HG03045 (cell line): Measurements from ENCODE around the gene ACP4.

Experiments
- ATAC-seq: cut with Tn5 transposase; IDR thresholded peaks from one replicate; pipeline ENCODE4 v1.9.1; 2021; ENCODE audit warnings: mild to moderate bottlenecking, moderate library complexity; ENCODE audit not compliant: unreplicated experiment

Gene ACP4

DNA sequence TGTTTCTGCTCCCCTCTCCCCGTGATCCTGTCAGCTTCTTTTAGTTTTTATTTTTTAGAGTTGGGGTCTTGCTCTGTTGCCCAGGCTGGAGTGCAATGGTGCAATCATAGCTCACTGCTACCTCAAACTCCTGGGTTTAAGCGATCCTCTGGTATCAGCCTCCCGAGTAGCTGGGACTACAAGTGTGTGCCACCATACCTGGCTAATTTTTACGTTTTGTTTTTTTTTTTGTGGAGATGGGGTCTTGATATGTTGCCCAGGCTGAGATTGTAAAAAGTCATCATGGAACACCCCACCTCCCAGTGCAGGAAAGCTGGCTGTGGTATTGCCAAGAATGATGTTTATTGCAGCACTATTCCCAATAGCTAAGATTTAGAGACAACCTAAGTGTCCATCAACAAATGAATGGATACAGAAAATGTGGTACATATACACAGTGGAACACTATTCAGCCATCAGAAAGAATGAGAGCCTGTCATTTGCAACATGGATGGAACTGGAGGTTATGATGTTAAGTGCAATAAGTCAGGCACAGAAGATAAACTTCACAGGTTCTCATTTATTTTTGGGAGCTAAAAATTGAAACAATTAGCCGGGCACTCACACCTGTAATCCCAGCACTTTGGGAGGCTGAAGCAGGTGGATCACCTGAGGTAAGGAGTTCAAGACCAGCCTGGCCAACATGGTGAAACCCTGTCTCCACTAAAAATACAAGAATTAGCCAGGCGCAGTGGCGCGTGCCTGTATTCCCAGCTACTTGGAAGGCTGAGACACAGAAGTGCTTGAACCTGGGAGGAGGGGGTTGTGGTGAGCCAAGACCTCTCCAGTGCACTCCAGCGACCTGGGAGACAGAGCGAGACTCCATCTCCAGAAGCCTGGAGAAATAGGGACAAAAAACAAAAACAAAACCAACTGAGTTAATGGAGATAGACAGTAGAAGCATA lies 49.8 kb downstream of the ACP4 start:
- no peak for ATAC-seq

DNA sequence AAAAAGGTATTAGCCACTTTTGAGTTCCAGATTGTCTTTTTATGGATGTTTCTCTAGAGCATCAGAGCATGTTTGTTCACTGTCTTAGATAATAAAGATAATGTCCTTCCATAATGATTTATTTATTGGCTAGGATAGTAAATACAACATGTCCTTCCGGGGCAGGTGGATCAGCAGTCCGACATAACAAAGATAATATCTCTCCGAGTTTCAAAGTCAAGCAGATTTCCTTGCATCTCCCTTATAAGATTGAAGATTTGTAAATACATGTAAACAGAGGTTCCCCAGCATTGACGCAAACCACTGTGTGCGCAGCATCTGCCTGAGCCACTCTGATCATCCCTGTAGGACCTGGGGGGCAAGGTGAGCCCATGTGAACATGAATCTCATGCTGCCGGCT lies 51.9 kb downstream of the ACP4 start:
- ATAC-seq = no peak

DNA sequence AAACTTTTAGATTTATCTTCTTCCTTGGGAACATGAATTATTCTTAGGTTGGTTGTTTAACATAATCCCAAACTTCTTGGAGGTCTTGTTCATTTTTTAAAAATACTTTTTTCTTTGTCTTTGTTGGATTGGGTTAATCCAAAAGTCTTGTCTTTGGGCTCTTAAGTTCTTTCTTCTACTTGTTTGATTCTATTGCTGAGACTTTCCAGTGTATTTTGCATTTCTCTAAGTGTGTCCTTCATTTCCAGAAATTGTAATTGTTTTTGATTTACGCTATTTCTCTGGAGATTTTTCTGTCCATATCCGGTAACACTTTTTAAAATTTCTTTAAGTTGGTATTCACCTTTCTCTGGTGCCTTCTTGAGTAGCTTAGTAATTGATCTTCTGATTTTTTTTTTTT lies 53.0 kb downstream of the ACP4 start:
- no peak for ATAC-seq

DNA sequence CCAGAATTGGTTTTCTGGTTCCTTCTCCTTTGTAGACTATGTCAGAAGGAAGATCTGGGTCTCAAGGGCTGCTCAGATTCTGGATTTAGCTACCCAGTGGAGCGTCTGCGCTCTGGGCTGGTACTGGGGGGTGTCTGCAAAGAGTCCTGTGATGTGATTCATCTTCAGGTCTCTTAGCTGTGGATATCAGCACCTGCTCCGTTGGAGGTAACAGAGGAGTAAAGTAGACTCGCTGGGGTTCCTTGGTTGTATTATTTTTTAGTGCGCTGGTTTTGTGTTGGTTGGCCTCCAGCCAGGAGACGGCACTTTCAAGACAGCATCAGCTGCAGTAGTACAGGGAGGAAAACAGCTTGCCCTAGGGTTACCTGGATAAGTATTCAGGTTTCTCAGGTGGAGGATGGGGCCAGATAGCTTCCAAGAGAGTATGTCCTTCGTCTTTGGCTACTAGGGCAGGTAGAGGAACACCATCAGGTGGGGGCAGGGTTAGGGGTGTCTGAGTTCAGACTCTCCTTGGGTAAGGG lies 53.5 kb downstream of the ACP4 start:
- no peak for ATAC-seq

DNA sequence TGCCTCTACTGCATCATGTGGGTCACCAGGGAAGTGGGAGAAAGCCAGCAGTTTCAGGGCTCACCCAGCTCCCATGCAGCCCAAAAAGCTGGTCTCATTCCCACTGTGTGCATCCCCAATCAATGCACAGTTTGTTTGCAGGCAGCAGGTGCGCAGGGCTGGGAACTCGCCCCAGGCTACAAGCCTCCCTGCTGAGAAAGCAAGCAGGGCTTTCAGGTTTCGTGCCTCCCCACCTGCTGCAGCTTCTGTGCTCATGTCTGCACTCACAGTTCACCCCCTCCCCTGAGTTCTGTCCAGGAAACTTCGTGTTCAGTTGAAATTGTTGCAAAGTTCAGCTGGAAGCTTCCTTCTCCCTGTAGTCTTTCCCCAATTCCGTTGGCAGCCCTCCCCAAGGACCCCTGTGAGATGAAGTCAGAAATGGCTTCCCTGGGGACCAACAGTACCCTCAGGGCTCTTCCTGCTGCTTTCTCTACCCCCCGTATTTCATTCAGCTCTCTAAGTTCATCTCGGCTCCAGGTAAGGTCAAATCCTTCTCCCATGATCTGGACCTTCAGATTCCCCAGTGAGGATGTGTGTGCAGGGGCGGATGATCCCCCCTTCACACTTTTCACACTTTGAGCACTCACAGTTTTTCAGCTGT lies 54.2 kb downstream of the ACP4 start:
- ATAC-seq = no peak
